Measurements from ENCODE around the gene C1orf216.
"Not testable (repeated sequence)": the region's sequence is repeated elsewhere in the genome, so short reads cannot be mapped to it uniquely, and the experiment has no call there.

Gene C1orf216

GRCh38 chr1:35706846-35707600 is 11.7 kb downstream of the C1orf216 start:
- DNase-seq (ENCODE audit: low read depth) = no peak

GRCh38 chr1:35702508-35702907 is 16.2 kb downstream of the C1orf216 start:
- no peak for DNase-seq (ENCODE audit: low read depth)

DNA sequence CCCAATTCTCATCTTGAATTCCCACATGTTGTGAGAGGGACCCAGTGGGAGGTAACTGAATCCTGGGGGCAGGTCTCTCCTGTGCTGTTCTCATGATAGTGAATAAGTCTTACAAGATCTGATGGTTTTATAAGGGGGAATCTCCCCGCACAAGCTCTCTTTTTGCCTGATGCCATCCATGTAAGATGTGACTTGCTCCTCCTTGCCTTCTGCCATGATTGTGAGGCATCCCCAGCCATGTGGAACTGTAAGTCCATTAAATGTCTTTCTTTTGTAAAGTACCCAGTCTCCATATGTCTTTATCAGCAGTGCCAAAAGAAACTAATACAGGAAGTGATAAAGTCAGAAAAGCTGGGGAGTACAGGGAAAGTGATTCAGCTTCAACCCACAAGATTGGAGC is 19.5 kb downstream of the C1orf216 start:
- not testable (repeated sequence) for DNase-seq (ENCODE audit: low read depth)

GRCh38 chr1:35692317-35692716 is 26.4 kb downstream of the C1orf216 start:
- DNase-seq (ENCODE audit: low read depth) = no peak

DNA sequence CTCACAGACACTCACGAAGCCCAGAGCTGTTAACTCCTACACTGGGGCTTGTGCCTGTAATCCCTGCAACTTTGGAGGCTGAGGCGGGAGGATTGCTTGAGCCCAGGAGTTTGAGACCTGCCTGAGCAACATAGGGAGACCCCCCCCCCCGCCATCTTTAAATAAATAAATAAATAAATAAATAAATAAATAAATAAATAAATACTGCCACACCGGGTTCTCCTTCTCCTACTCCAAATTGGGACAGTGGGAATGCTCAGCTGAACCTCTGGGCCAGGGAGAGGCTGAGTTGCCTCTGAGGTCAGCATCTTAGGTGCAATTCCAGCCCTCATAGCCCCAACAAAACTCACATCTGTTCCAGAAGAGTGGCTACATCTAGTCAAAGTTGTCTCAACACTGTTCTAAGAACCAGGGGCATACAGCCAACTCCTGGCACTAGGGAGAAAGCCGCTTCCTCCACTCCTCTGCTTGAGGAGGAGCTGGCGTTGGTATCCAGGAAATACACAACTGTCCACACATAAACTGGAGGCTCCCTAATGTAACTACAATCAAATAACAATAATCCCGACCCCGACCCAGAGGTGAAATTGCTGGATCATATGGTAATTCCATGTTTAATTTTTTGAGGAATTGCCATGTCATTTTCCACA is 27.0 kb downstream of the C1orf216 start:
- no peak for DNase-seq (ENCODE audit: low read depth)

DNA sequence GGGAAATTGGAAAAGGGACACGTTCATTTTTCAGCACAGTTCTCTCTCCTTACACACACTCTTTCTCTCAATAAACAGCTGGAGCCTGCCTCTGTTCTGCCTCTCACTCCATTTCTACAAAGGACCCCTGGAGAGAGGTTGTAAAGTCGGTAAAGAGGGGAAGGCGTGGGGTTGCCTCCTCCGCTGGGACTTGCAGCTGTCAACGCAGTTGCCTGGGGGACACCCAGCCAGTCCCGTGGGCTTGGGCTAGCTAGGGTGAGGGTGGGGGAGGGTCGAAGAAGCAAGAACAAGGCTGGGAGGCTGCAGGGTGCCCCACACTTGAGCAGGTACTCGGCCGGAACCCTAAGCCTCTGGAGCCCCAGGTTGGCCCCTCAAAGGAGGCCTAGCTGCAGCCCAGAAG is 27.6 kb downstream of the C1orf216 start:
- no peak for DNase-seq (ENCODE audit: low read depth)

DNA sequence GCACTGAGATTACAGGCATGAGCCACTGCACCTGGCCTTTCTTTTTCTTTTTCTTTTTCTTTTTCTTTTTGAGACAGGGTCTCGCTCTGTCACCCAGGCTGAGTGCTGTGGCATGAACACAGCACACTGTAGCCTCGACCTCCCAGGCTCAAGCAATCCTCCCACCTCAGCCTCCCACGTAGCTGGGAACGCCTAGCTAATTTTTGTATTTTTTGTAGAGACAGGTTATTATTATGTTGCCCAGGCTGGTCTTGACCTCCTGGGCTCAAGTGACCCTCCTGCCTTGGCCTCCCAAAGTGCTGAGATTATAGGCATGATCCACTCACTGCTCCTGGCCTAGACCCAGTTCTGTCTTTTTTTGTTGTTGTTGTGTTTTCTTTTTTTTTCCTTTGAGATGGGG is 28.6 kb downstream of the C1orf216 start:
- DNase-seq (ENCODE audit: low read depth) = not testable (repeated sequence)

GRCh38 chr1:35688161-35688560 is 30.5 kb downstream of the C1orf216 start:
- no peak for DNase-seq (ENCODE audit: low read depth)

- no peak for DNase-seq (ENCODE audit: low read depth)
These were observed 35.7 kb downstream of the C1orf216 start for GRCh38 chr1:35683012-35683411.

DNA sequence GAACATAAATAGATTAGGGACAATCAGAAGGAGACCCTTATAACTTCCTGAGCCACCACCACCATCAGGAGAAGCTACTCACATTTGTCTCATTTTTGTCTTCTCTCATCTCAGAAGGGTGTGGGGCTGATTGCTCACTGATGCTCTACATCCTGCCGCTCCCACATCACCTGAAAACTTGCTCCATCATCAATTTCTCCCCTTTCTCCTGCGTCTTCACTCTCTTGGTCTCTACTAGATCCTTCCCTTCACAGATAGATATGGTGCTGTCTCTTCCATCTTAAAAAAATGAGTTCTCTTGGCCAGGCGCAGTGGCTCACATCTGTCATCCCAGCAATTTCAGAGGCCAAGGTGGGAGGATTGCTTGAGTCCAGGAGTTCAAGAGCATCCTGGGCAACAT is 38.4 kb downstream of the C1orf216 start:
- no peak for DNase-seq (ENCODE audit: low read depth)

GRCh38 chr1:35675773-35676172 is 42.9 kb downstream of the C1orf216 start:
- no peak for DNase-seq (ENCODE audit: low read depth)

GRCh38 chr1:35674111-35674510 is 44.6 kb downstream of the C1orf216 start:
- DNase-seq (ENCODE audit: low read depth) = no peak

DNA sequence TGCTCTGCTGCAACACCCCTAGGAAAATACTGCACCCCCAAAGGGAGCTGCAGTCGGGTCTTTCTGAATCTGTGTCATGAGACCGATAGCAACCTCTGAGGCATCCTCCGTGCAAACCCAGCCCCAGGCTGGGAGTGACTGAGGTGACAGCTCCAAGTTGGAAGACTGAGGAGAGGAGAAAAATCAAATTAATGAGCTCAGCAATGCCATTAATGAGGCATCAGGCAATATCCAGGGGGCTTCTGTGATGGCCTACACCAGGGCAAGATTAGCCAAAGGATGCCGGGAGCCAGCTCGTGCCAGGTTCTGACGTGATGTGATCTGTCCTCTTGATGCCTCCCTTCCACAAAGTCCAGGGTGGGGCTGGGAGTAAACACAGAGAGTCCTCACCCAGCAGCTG is 46.6 kb downstream of the C1orf216 start:
- DNase-seq (ENCODE audit: low read depth) = no peak

DNA sequence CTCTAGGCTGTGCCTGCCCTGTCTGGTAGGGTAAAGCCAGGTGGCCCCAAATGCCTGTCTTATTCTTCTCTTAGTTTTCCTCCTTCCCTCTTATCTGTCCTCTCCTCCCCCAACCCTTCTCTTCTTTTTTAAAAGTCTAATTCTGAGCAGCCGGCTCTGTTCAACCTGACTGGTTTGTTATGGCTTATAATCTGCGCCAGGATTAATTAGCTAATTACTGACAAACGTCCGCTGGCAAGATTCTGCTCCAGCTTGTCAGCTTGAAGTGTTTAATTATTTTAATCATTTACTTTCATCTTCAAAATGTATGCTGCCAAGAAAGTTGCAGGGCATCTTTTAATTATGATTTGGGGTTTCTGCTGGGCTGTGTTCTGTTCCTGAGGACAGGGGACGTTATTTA is 50.2 kb downstream of the C1orf216 start:
- no peak for DNase-seq (ENCODE audit: low read depth)

- no peak for DNase-seq (ENCODE audit: low read depth)
These were observed 51.8 kb downstream of the C1orf216 start for GRCh38 chr1:35666916-35667315.

- no peak for DNase-seq (ENCODE audit: low read depth)
These were observed 52.5 kb downstream of the C1orf216 start for GRCh38 chr1:35666216-35666615.
